Adipose tissue (tissue), 3 donors: ENCODE data around the gene TUBB2B. TPM values are rescaled to one million over a fixed set of nuclear protein-coding genes. Genes with fewer than 3 reads are reported as not detected.
"Not testable (repeated sequence)": the region's sequence is repeated elsewhere in the genome, so short reads cannot be mapped to it uniquely, and the experiment has no call there.

ENCODE experiments used
- H3K27ac ChIP-seq: one replicate; pipeline ENCODE4 v1.5.1; 2013; ENCODE audit warnings: low read depth, low read length
- WGBS, 3 donors: extraction: QIAGEN DNeasy Blood & Tissue Kit; methylation state at CpG; one replicate each; pipeline ENCODE4 v1.1.7; 2013; 5-methylcytosine and 5-hydroxymethylcytosine counted together
- polyA plus RNA-seq, 3 donors: library from polyadenylated mRNA; stranded (reverse); fragments of 200-250 nt; gene quantifications; one replicate each; pipeline ENCODE4 v1.2.3, GENCODE V29; 2013
- donor health status: healthy with polysubstance abuse.
- donor health status: Bipolar disorder and iron deficiency.
- donor health status: healthy.

Gene TUBB2B
- polyA plus RNA-seq, 3 donors, result 4.7 to 20.5 (median 5.0) TPM

DNA sequence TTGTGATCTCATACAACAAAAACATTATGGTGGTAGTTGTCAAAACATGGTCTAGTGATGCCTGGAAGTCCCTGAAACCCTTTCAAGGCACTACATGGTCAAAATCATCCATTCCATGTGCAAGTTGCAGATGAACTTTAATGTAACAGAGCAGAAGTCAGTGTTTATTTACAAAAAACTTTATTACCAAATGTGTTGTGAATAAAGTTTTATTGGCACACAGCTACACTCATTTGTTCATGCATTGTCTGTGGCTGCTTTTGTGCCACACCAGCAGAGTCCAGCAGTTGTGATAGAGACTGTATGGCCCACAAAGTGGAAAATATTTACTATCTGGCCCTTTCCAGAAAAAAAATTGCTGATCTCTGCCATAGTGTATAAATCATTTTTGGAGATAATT lies 26.8 kb downstream of the TUBB2B start:
- H3K27ac ChIP-seq, result no peak overlapping the region

DNA sequence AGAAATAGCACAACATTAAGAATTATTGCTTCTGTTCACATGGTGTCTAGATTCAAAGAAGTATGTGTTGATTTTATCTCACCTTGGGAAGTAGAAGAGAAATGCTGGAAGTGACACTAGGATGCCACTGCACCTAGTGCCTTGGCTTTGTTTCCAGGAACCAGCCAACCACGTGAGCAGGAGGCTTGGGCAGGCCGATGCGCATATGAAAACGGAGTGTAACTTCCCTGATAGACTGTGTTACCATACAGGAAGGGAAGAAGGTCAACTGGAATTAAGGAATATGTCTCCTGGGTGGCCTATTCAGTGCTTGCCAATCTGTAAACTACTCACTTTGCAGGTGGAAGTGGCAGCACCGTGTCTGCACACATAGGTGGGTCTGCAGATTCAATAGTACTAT lies 28.1 kb downstream of the TUBB2B start:
- H3K27ac ChIP-seq, result no peak overlapping the region
- WGBS, 3 donors, result 75 to 86% (median 78%) methylated on average over 5 of the region's 5 CpGs

DNA sequence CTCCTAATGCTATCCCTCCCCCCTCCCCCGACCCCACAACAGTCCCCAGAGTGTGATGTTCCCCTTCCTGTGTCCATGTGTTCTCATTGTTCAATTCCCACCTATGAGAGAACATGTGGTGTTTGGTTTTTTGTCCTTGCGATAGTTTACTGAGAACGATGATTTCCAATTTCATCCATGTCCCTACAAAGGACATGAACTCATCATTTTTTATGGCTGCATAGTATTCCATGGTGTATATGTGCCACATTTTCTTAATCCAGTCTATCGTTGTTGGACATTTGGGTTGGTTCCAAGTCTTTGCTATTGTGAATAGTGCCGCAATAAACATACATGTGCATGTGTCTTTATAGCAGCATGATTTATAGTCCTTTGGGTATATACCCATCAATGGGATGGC lies 29.7 kb downstream of the TUBB2B start:
- WGBS, 3 donors, result 77 to 95% (median 80%) methylated on average over 4 of the region's 5 CpGs
- not testable (repeated sequence) for H3K27ac ChIP-seq

DNA sequence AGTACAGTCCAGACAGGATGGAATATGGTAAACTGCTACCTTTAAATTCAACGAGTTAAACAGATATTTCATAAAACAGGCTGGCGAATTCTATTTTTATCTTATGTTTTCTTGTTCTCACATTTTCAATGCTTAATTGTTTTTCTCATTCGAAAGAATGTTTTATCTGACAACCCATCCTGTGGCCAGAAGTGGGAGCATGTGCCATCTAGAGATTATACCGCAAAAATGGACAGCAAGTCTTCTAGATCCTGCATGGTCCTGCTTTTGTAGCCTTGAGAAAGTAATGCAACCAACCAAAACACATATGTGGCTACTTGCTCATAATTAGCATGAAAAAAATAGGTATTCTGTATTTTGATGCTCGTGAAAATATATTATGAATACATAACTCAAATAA lies 30.7 kb downstream of the TUBB2B start:
- whole genome bisulfite sequencing, 3 donors, result 75 to 85% (median 84%) methylated on average over 5 of the region's 5 CpGs
- no peak overlapping the region for H3K27ac ChIP-seq

DNA sequence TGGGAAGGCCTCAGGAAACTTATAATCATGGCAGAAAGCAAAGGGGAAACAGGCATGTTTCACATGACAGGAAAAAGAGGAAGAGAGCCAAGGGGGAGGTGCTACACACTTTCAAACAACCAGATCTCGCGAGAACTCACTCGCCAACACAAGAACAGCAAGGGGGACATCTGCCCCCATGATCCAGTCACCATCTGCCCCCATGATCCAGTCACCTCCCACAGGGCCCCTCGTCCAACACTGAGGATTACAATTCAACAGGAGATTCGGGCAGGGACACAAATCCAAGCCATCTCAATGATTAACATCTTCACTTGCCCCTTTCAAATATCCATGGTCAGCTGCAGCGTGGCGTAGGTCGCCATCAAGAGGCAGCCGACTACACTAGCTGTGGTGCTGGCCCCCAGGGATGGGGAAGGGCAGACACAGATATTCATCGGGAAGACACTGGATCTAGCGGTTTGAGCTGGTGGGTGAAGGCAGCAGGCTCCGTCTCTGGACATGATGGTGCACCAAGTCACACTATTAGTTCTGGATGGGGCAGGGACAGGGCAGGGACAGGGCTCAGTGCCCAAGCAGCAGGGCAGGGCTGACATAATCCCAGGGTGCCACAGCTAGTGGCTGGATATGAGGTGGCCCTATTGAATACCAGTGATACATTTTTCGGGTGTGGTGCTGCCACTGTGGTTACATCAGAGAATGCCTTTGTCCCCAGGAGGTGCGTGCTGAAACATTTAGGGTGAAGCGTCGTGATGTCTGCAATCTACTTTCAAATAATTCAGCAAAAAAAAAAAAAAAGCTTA lies 31.6 kb downstream of the TUBB2B start:
- 66 to 84% (median 82%) methylated on average over 16 of the region's 16 CpGs for WGBS, 3 donors
- H3K27ac ChIP-seq, result no peak overlapping the region

DNA sequence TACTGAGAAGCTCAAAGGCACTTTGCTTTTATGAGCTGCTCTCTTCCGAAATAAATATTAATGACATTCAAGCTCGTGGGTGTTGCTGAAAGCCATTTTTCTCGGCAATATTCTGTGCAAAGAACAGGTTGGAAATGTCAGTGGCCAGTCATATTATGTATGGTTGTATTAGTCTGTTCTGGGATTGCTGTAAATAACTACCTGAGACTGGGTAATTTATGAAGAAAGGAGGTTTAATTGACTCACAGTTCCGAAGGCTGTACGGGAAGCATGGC lies 32.1 kb downstream of the TUBB2B start:
- H3K27ac ChIP-seq, result no peak overlapping the region
- WGBS, 3 donors, result 61 to 80% (median 73%) methylated on average over 5 of the region's 5 CpGs

DNA sequence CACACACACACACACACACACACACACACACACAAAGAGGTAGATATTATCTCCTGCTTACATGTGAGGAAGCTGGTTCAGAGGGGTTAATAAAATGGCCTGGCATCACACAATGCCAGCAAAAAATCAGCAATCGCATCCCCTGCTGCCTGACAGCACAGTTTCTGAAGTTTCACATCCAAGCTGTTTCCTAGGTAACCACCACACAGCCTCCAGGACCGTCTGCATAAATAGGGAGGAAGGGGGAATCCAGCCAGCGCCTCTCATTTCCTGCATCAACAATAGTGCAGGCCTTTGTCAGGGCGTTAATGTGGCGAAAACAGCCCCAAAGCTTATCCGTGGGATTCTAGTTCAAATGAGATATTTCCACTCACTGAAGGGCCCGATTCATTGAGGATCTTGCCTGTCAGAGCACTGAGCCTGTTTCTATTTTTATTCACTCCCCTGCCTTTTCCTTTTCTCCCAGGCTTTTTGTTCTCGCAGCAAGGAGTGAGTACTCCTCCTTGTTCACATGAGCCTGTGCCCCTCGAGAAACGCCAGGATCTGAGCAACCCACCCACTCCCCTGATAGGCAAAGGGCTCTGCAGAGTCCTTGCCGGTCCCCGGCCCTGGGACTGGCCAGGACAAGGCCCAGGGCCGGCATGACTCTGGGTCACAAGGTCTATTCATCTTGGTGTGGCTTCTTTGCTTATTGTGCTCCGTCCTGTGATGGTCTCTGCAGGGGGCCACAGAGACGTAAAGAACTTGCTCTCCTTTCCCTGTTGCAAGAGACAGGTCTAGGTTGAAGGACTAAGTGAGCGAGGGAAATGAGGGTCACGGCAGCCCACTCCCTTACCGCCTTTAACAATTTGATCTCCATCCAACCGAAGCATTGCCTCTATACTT lies 32.7 kb downstream of the TUBB2B start:
- 63 to 68% (median 63%) methylated on average over 18 to 19 of the region's 19 CpGs for WGBS, 3 donors
- no peak overlapping the region for H3K27ac ChIP-seq

DNA sequence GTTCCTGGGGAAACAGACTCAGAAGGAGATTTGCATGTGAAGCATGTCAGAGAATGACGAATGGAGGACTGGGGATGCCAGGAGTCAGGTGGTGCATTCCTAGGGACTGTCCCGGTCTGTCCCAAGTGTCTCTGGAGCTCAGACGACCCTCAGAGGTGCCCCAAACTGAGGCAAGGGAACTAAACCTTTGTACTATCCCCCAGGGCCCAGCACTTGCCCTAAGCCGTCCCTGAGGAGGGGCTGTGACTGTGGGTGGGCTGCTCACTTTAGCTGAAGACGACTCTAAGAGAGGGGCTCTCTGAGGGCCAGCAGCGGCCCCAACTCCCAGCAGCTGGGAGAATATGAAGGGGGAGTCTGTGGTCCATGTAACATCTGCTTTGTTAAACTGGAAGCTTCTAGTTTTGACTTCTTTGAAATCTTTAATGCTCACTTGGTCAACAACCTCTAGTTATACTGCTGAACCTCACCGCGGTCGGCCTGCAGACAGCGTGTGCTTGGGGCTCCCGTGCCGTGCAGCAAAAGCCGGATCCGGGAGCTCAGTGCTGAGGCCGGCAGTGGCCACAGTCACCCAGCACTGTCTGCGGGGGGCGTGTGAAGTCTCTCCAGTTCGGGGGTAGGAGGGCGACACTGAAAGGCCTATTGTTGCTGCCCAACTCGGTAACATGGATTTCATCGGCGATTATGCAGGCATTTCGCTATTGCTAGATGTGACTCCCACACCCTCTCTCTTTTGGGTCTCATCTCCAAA lies 34.2 kb downstream of the TUBB2B start:
- WGBS, 3 donors, result 86 to 88% (median 87%) methylated on average over 23 of the region's 23 CpGs

DNA sequence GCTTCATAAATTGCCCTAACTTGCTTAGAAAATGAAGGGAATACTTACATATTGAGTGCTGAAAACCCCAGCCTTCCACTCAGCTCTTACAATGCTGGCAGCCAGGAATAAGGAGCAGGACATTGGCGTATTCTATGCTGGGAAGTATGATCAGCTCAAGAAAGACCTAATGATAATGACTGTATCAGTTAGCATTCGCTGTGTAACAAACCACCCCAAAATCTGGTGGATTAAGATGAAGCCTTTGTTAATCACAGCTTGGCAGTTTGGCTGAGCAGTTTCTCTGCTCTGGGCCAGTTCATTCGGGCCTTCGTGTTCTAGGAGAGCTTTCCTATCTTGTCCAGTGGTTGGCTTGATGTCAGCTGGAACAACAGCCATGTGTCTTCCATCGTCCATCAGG lies 36.7 kb downstream of the TUBB2B start:
- 91 to 96% (median 91%) methylated on average over 5 of the region's 5 CpGs for WGBS, 3 donors
- H3K27ac ChIP-seq, result no peak overlapping the region

More for the DNA sequence above, 34.2 kb downstream of the TUBB2B start:
- no peak overlapping the region for H3K27ac ChIP-seq

DNA sequence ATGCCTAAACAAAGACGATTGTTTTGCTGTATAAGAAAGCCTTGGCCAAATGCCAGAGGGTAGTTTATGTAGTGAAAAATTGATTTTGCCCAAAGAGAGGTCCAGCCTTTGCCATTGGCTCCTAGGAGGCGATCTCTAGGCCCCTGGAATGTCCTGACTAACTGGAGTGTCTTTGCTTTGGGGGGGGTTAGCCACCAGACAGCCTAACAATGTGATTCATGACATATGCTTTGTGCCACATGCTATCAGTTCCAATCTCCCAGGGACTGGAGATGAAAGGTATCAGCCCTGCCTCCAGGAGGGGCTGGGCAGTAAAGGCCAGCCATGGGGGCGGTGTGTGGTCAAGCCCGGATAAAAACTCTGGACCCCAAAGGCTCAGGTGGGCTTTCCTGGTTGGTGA lies 37.4 kb downstream of the TUBB2B start:
- WGBS, 3 donors, result 76 to 82% (median 77%) methylated on average over 4 of the region's 4 CpGs
- H3K27ac ChIP-seq, result no peak overlapping the region

DNA sequence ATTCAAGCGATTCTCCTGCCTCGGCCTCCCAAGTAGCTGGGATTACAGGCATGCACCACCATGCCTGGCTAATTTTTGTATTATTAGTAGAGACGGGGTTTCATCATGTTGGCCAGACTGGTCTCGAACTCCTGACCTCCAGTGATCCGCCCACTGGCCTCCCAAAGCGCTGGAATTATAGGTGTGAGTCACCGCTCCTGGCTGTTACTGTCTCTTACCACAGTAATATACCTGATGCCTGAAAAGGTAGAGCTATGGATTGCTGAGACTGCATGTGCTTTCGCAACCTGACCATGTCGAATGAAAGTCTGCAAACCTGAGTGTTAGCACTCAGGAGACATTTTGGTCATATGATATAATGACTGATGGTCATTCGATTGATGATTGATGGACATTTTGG lies 38.3 kb downstream of the TUBB2B start:
- not testable (repeated sequence) for H3K27ac ChIP-seq
- WGBS, 3 donors, result 93 to 95% (median 95%) methylated on average over 10 of the region's 10 CpGs

DNA sequence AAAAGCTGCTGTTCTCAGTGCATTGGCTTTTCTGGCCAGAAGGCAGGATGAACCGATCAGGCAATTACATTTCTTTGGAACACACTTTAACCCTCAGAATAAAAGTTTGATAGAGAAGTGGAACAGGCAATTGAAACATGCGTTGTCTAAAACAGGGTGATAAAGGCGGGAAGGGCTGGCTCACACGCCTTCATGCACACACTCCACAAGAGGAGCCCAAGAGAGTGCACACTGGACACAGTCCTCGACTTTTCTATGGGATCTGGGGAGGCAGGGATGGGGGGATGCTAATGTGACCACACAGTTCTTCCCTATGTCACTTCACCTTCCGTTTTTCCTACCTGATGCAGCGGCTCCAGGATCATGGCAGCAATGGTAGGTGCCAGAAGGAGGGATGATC lies 39.2 kb downstream of the TUBB2B start:
- 82 to 89% (median 87%) methylated on average over 7 of the region's 7 CpGs for WGBS, 3 donors
- H3K27ac ChIP-seq, result no peak overlapping the region

DNA sequence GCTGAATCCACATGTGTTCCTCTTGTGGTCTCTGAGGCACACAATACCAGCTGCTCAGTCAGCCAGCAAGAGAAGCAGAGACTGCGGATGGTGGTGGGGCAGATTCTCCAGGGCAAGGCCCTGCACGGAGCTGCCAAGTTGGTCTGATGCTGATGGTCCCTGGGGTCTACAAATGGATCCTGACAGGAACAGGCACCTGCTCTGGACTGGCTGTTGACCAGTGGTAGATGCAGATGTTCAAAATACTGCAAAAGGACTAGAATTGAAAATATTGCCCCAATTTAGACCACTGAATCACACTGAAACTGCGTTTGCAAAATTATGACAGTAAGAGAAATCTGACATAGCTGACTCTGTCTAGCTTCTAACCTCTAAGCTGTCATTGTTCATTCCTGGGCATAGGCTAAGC lies 40.5 kb downstream of the TUBB2B start:
- WGBS, 3 donors, result 94 to 99% (median 97%) methylated on average over 3 of the region's 3 CpGs
- no peak overlapping the region for H3K27ac ChIP-seq

DNA sequence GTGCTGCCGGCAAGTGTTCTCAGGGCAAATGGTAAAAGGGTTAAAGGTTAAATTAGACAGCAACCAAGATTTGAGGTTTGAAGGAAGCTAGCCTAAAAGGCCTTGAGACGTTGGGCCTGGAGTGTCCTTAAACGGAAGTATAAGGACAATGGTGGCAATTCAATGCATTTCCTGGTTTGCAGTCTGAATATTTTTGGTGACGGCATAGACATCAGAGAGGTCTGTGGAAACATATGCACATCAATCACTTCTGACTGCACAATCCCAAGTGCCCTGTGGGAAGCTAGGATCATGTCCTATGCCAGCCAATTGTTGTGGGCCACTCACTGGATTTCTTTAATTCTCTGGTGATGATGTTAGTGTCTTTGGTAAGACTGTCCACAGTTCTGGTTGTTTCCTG lies 44.4 kb downstream of the TUBB2B start:
- 68 to 72% (median 68%) methylated on average over 4 of the region's 4 CpGs for WGBS, 3 donors
- no peak overlapping the region for H3K27ac ChIP-seq

DNA sequence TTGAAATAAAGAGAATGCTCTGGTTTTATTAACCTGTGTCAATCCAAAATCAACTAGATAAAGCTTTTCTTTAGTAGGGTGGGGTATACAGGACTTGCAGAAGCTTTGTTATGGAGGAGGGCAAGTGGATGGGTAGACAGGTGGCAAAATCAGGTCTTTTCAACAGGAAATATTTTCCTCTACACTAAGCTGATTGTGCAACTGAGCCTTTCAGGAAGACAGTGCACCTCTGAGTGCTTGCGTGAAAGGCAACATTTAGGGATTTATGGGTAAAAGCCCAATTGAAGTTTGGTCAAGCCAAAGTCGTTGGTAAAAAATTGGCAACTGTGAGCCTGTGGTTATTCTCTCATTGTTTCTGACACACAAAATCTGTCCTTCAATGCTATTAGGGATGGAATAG lies 46.3 kb downstream of the TUBB2B start:
- WGBS, 3 donors, result 75 to 82% (median 78%) methylated on average over 2 of the region's 2 CpGs
- no peak overlapping the region for H3K27ac ChIP-seq

DNA sequence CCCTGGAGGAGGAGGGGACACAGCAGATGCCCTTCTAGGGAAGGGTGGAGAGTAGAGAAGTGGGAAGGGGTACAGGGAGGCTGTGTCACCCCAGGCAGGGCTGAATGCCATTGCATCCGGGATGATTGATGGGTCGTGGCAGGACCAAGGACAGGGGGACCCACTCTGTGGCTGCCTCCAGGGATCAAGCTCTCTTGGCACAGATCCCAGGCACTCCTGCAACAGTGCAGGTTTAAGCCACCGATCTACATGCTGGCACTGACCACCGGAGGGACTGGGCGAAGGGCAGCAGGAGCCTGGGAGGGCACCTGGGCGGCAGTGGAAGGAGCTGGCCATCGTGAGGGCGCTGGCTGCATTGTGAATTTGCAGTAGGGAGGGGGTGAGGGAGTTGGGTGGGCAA lies 47.5 kb downstream of the TUBB2B start:
- WGBS, 3 donors, result 44 to 66% (median 66%) methylated on average over 4 to 5 of the region's 8 CpGs
- not testable (repeated sequence) for H3K27ac ChIP-seq

DNA sequence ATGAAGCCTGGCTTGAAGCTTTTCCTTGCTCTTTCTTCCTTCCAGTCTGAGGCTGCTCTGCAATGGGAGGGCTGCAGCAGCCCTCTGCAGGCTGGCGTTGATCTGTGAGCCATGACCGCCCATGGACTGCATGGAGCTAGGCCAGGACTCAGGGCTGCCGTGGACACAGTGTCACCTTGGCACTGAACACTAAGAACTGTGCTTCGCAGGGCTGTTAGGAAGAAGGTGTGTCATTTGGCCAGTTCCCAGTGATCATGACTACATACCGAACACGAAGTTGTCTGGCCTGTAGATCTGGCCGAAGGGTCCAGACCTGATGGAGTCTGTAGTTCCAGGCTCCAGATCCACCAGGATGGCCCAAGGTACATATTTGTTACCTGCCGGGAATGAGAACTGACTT lies 48.8 kb downstream of the TUBB2B start:
- not testable (repeated sequence) for H3K27ac ChIP-seq
- WGBS, 3 donors, result 71 to 87% (median 76%) methylated on average over 8 of the region's 8 CpGs

DNA sequence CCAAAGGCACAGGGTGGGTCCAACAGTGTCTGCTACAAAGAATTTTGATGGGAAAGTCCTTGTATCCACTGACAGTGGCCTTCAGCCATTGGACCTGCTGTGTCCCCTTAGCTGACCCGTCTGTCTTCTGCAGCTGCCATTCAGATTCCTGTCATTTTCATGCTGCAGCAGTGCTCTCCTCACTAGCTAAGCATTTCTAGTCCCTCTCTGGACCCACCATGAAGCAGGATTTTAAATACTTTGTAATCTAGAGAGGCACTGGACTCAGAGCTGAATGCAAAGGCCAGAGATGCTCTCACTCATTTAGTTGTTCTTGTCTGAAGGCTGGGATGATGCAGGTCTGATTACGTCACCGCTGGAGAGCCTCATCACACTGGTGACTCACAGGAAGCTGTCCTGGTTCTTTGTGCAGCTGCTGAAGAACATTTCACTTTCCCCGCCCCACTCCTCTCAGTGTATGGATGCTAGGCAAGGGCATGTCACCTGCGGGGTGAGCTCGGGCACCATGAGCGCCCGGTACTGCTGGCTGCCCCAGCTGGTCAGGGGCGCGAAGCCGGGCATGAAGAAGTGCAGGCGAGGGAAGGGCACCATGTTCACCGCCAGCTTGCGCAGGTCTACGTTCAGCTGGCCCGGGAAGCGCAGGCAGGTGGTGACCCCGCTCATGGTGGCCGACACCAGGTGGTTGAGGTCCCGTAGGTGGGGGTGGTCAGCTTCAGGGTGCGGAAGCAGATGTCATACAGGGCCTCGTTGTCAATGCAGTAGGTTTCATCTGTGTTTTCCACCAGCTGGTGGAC lies 50.7 kb downstream of the TUBB2B start:
- 84 to 91% (median 85%) methylated on average over 16 to 22 of the region's 22 CpGs for WGBS, 3 donors
- H3K27ac ChIP-seq, result no peak overlapping the region
